ENCODE data around the gene ADPRHL1.

The ADPRHL1 gene

GRCh38 chr13:113413898-113414282 lies 39.4 kb downstream of the ADPRHL1 start:
- Histone ChIP-seq H2AFZ (ENCODE audit: low read length) (no peak overlapping the region), H3K4me2 (ENCODE audit: low read depth, low read length) (no peak overlapping the region)
- no peak for DNase-seq

DNA sequence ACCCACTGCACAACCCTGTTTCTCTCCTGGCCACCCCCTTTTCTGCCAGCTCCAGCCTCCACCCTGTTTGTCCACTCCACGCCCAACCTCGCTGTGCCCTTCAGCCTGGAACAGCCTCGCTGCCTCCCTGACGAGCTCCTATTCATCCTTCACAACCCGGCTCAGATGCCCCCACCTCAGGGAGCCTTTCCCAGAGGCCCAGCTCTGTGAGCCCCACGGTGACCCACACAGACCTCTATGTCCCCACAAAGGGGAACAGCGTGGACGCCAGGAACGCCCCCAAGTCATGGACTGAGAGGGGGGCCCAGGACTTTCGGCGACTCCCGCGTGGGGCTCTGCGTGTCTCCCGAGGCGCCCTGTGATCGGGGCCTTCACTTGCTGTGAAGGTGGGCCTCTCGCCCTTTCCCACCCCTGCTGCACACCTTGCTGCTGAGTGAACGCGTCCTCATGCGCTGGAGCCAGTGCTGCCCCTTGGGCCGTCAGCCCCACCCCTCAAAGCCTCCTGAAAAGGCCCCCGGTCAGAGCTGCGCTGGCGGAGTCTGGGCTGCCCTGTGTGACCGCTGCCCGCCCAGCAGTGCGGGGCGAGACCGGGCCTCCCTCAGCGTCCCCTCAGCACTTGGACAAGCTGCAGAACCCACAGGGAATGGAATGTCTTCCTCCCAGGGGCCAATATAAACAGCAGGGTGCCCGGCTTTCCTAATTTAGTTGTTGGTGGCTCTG lies 40.0 kb downstream of the ADPRHL1 start:
- H3K27ac ChIP-seq (ENCODE audit: low read length), result no peak overlapping the region
- peaks cover 72% of the 10 kb centered on the region for H3K27me3 ChIP-seq (replicated peaks; ENCODE audit: insufficient read depth, low read length)
- DNase-seq, result no peak
- TF ChIP-seq EZH2phosphoT487 (IDR thresholded peaks at IDR 0.05; ENCODE audit: low read length), result no peak
- TF ChIP-seq, protein P1, sequence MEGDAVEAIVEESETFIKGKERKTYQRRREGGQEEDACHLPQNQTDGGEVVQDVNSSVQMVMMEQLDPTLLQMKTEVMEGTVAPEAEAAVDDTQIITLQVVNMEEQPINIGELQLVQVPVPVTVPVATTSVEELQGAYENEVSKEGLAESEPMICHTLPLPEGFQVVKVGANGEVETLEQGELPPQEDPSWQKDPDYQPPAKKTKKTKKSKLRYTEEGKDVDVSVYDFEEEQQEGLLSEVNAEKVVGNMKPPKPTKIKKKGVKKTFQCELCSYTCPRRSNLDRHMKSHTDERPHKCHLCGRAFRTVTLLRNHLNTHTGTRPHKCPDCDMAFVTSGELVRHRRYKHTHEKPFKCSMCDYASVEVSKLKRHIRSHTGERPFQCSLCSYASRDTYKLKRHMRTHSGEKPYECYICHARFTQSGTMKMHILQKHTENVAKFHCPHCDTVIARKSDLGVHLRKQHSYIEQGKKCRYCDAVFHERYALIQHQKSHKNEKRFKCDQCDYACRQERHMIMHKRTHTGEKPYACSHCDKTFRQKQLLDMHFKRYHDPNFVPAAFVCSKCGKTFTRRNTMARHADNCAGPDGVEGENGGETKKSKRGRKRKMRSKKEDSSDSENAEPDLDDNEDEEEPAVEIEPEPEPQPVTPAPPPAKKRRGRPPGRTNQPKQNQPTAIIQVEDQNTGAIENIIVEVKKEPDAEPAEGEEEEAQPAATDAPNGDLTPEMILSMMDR (IDR thresholded peaks at IDR 0.05; ENCODE audit: low read length), result no peak
- H4K20me1 ChIP-seq (ENCODE audit: insufficient read depth, low read length), result no peaks in the 10 kb centered on the region
- no peak overlapping the region for H3K4me3 ChIP-seq (ENCODE audit: low read length)
- no peak overlapping the region for H3K9ac ChIP-seq (ENCODE audit: low read length)
- no peak overlapping the region for H2AFZ ChIP-seq (ENCODE audit: low read length)
- H3K79me2 ChIP-seq (ENCODE audit: low read length), result no peaks in the 10 kb centered on the region
- H3K9me2 ChIP-seq (replicated peaks; ENCODE audit: insufficient read depth, low read length), result no peaks in the 10 kb centered on the region
- no peaks in the 10 kb centered on the region for H3F3A ChIP-seq (ENCODE audit: insufficient read depth, low read length)
- no peaks in the 10 kb centered on the region for H3K9me3 ChIP-seq (replicated peaks; ENCODE audit: insufficient read depth, low read length)
- H3K4me1 ChIP-seq (ENCODE audit: low read length), result no peaks in the 10 kb centered on the region
- no peaks in the 10 kb centered on the region for H3K36me3 ChIP-seq (replicated peaks; ENCODE audit: insufficient read depth, low read length)
- no peak overlapping the region for H3K4me2 ChIP-seq (ENCODE audit: low read depth, low read length)

More at GRCh38 chr13:113413898-113414282, 39.4 kb downstream of the ADPRHL1 start:
- Histone ChIP-seq H3K9me3 (replicated peaks; ENCODE audit: insufficient read depth, low read length) (no peaks in the 10 kb centered on the region), H3K79me2 (ENCODE audit: low read length) (no peaks in the 10 kb centered on the region), H3K27me3 (replicated peaks; ENCODE audit: insufficient read depth, low read length) (peaks cover 71% of the 10 kb centered on the region), H3K4me1 (ENCODE audit: low read length) (no peaks in the 10 kb centered on the region), H3K9me2 (replicated peaks; ENCODE audit: insufficient read depth, low read length) (no peaks in the 10 kb centered on the region), H3K9ac (ENCODE audit: low read length) (no peak overlapping the region), H3K36me3 (replicated peaks; ENCODE audit: insufficient read depth, low read length) (no peaks in the 10 kb centered on the region), H3K27ac (ENCODE audit: low read length) (no peak overlapping the region), H3K4me3 (ENCODE audit: low read length) (no peak overlapping the region), H4K20me1 (ENCODE audit: insufficient read depth, low read length) (no peaks in the 10 kb centered on the region), H3F3A (ENCODE audit: insufficient read depth, low read length) (no peaks in the 10 kb centered on the region)
- no peak for TF ChIP-seq EZH2phosphoT487 (IDR thresholded peaks at IDR 0.05; ENCODE audit: low read length)
- no peak for TF ChIP-seq EZH2 (optimal IDR thresholded peaks at IDR 0.05; ENCODE audit: low read depth, low read length)
- TF ChIP-seq, protein P1 (IDR thresholded peaks at IDR 0.05; ENCODE audit: low read length), result no peak

GRCh38 chr13:113412440-113412839 lies 40.8 kb downstream of the ADPRHL1 start:
- Histone ChIP-seq H3K27me3 (replicated peaks; ENCODE audit: insufficient read depth, low read length) (peaks cover 72% of the 10 kb centered on the region), H3K9me2 (replicated peaks; ENCODE audit: insufficient read depth, low read length) (no peaks in the 10 kb centered on the region), H3K9ac (ENCODE audit: low read length) (no peak overlapping the region), H3K9me3 (replicated peaks; ENCODE audit: insufficient read depth, low read length) (no peaks in the 10 kb centered on the region), H2AFZ (ENCODE audit: low read length) (no peak overlapping the region), H4K20me1 (ENCODE audit: insufficient read depth, low read length) (no peaks in the 10 kb centered on the region), H3K4me2 (ENCODE audit: low read depth, low read length) (no peak overlapping the region), H3K27ac (ENCODE audit: low read length) (no peak overlapping the region), H3K4me1 (ENCODE audit: low read length) (no peaks in the 10 kb centered on the region), H3K79me2 (ENCODE audit: low read length) (no peaks in the 10 kb centered on the region), H3K4me3 (ENCODE audit: low read length) (no peak overlapping the region), H3F3A (ENCODE audit: insufficient read depth, low read length) (no peaks in the 10 kb centered on the region), H3K36me3 (replicated peaks; ENCODE audit: insufficient read depth, low read length) (no peaks in the 10 kb centered on the region)
- DNase-seq, result no peak
- no peak for TF ChIP-seq EZH2phosphoT487 (IDR thresholded peaks at IDR 0.05; ENCODE audit: low read length)
- TF ChIP-seq, protein P1 (IDR thresholded peaks at IDR 0.05; ENCODE audit: low read length), result no peak
- TF ChIP-seq EZH2 (optimal IDR thresholded peaks at IDR 0.05; ENCODE audit: low read depth, low read length), result no peak

Data from MM.1S (cell line).